Measurements from ENCODE around the gene KRTAP10-2. TPM values are rescaled to one million over a fixed set of nuclear protein-coding genes. Genes with fewer than 3 reads are reported as not detected.

The KRTAP10-2 gene
- total RNA-seq, 1 experiment from 2014 or later, result not detected

DNA sequence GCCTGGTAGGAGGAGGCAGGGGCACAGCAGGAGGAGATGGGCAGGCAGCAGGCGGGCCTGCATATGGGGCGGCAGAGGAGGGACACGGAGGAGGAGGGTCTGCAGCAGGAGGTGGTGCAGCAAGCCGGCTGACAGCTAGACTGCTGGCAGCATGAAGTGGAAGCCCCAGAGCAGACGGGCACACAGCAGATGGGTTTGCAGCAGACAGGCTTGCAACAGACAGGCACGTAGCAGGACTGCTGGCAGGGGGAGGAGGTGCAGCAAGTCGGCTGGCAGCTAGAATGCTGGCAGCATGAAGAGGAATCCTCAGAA lies 28.5 kb upstream of the KRTAP10-2 start:
- Mint-ChIP-seq H3K4me3 (ENCODE audit: unreplicated experiment) (no peak overlapping the region), H3K27me3 (ENCODE audit: insufficient read depth, unreplicated experiment) (peaks cover 40% of the 10 kb centered on the region), H3K27ac (ENCODE audit: low read depth, unreplicated experiment) (no peak overlapping the region), H3K4me1 (ENCODE audit: insufficient read depth, unreplicated experiment) (peaks cover 3% of the 10 kb centered on the region), H3K9me3 (ENCODE audit: unreplicated experiment) (peaks cover 16% of the 10 kb centered on the region), H3K36me3 (ENCODE audit: insufficient read depth, unreplicated experiment) (no peaks in the 10 kb centered on the region)
- intact Hi-C loops (cut with micrococcal nuclease), result no loop called here
- TF ChIP-seq, protein P1, sequence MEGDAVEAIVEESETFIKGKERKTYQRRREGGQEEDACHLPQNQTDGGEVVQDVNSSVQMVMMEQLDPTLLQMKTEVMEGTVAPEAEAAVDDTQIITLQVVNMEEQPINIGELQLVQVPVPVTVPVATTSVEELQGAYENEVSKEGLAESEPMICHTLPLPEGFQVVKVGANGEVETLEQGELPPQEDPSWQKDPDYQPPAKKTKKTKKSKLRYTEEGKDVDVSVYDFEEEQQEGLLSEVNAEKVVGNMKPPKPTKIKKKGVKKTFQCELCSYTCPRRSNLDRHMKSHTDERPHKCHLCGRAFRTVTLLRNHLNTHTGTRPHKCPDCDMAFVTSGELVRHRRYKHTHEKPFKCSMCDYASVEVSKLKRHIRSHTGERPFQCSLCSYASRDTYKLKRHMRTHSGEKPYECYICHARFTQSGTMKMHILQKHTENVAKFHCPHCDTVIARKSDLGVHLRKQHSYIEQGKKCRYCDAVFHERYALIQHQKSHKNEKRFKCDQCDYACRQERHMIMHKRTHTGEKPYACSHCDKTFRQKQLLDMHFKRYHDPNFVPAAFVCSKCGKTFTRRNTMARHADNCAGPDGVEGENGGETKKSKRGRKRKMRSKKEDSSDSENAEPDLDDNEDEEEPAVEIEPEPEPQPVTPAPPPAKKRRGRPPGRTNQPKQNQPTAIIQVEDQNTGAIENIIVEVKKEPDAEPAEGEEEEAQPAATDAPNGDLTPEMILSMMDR (IDR thresholded peaks at IDR 0.05; ENCODE audit: unreplicated experiment), result no peak
- ChIA-PET POLR2A (interaction anchor here (0.6 kb wide), 1 partner anchor 1677 kb away, joined by 3 read pairs; no protein-coding TSS in a partner anchor), CTCF (no interaction called here)
- DNase-seq (ENCODE audit: unreplicated experiment), result no peak
- no TSS peak for BruUV-seq (replicated peaks)

DNA sequence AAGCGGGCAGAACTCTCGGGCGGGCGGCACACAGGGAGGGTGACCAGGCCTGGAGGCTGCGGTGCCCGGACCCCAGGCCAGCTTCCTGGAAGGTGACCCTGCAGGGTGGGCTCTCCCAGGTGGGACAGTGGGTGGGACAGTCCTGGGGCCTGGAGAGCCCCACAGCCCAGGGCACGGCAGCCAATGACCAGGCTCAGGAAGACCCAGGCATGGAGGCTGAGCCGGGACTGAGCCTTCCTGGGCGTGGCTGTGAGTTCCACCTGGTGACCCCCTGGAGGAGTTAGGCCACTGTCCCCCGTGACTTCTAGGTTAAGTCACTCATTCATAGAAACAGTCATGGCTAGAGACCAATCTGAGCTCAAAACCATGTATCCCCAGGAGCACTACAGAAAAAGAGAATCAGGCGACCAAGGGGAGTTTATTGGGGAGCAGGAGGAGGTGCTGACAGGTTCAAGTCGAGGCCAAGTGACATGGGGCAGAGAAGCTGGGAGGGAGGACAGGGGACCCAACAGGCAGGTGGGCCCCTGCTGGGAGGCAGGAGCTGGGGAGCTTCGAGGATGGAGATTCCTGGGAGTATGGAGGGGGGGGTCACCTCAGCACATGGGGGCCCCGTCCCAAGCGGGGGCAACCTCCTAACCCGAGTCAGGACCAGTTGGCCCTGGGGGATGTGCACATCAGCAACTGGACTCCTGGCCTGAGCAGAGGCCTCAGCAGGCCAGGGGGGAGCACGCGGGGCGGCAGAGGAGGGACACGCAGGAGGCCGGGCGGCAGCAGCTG lies 27.9 kb upstream of the KRTAP10-2 start:
- Mint-ChIP-seq H3K9me3 (ENCODE audit: unreplicated experiment) (peaks cover 16% of the 10 kb centered on the region), H3K27ac (ENCODE audit: low read depth, unreplicated experiment) (no peak overlapping the region), H3K36me3 (ENCODE audit: insufficient read depth, unreplicated experiment) (no peaks in the 10 kb centered on the region), H3K27me3 (ENCODE audit: insufficient read depth, unreplicated experiment) (peaks cover 40% of the 10 kb centered on the region), H3K4me3 (ENCODE audit: unreplicated experiment) (no peak overlapping the region), H3K4me1 (ENCODE audit: insufficient read depth, unreplicated experiment) (peaks cover 7% of the 10 kb centered on the region)
- POLR2A ChIA-PET, result interaction anchor here (0.6 kb wide), 1 partner anchor 1676 kb away, joined by 3 read pairs; no protein-coding TSS in a partner anchor
- BruUV-seq (replicated peaks), result no TSS peak
- CTCF ChIA-PET, result no interaction called here
- intact Hi-C loops (cut with micrococcal nuclease), result no loop called here
- TF ChIP-seq, protein P1 (IDR thresholded peaks at IDR 0.05; ENCODE audit: unreplicated experiment), result no peak
- no peak for DNase-seq (ENCODE audit: unreplicated experiment)

- TF ChIP-seq, protein P1 (IDR thresholded peaks at IDR 0.05; ENCODE audit: unreplicated experiment), result no peak
- Mint-ChIP-seq H3K27ac (ENCODE audit: low read depth, unreplicated experiment) (no peak overlapping the region), H3K36me3 (ENCODE audit: insufficient read depth, unreplicated experiment) (no peaks in the 10 kb centered on the region), H3K27me3 (ENCODE audit: insufficient read depth, unreplicated experiment) (peaks cover 35% of the 10 kb centered on the region), H3K9me3 (ENCODE audit: unreplicated experiment) (peaks cover 16% of the 10 kb centered on the region), H3K4me3 (ENCODE audit: unreplicated experiment) (no peak overlapping the region), H3K4me1 (ENCODE audit: insufficient read depth, unreplicated experiment) (peaks cover 7% of the 10 kb centered on the region)
- ChIA-PET POLR2A (no interaction called here), CTCF (no interaction called here)
- no TSS peak for BruUV-seq (replicated peaks)
- no peak for DNase-seq (ENCODE audit: unreplicated experiment)
- intact Hi-C loops (cut with micrococcal nuclease), result no loop called here
Measured at GRCh38 chr21:44578371-44579055, 27.2 kb upstream of the KRTAP10-2 start.

GRCh38 chr21:44576025-44576420 lies 24.7 kb upstream of the KRTAP10-2 start:
- Mint-ChIP-seq H3K36me3 (ENCODE audit: insufficient read depth, unreplicated experiment) (no peaks in the 10 kb centered on the region), H3K27me3 (ENCODE audit: insufficient read depth, unreplicated experiment) (peaks cover 44% of the 10 kb centered on the region), H3K4me3 (ENCODE audit: unreplicated experiment) (no peak overlapping the region), H3K27ac (ENCODE audit: low read depth, unreplicated experiment) (no peak overlapping the region), H3K9me3 (ENCODE audit: unreplicated experiment) (peaks cover 17% of the 10 kb centered on the region), H3K4me1 (ENCODE audit: insufficient read depth, unreplicated experiment) (peaks cover 7% of the 10 kb centered on the region)
- TF ChIP-seq, protein P1 (IDR thresholded peaks at IDR 0.05; ENCODE audit: unreplicated experiment), result no peak
- DNase-seq (ENCODE audit: unreplicated experiment), result no peak
- intact Hi-C loops (cut with micrococcal nuclease), result no loop called here
- CTCF ChIA-PET, result no interaction called here
- BruUV-seq (replicated peaks), result no TSS peak
- POLR2A ChIA-PET, result no interaction called here
